ENCODE results near the gene C1GALT1.
"Not testable (repeated sequence)": the region's sequence is repeated elsewhere in the genome, so short reads cannot be mapped to it uniquely, and the experiment has no call there.

The C1GALT1 gene

GRCh38 chr7:7239346-7239745 is 57.0 kb downstream of the C1GALT1 start:
- no peak for DNase-seq

- DNase-seq: no peak
Observed at GRCh38 chr7:7242899-7243298, 60.6 kb downstream of the C1GALT1 start.

DNA sequence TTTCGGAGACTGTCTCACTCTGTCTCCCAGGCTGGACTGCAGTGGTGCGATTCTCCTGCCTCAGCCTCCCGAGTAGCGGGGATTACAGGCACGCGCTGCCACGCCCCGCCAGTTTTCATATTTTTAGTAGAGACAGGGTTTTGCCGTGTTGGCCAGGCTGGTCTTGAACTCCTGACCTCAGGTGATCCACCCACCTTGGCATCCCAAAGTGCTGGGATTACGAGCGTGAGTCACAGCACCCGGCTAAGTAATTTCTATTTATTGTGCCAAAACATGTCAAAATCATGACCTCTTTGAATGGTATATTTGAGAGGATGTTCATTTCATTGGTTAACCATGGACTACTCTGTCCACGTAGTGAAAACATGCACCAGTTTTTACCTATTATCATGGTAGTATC is 62.9 kb downstream of the C1GALT1 start:
- DNase-seq: not testable (repeated sequence)

- DNase-seq: no peak
Observed at GRCh38 chr7:7246223-7246622, 63.9 kb downstream of the C1GALT1 start.

DNA sequence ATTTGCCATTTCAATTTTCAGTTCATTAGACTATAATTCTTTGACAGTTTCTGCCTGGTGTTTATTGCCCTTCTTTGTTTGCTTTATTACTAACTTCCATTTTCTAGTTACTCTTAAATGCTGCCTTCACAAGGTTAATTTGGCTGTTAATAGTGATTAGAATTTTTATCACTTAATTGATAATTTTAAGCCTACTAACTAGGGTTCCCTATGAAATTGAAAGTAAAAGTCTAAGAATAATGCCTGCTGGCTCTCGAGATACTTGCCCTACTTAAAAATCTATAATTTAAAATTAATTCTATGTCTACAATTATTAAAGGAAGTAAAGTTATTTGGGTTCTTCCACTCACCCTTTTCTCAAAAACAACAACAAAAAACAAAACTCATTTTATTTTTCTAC is 65.3 kb downstream of the C1GALT1 start:
- no peak for DNase-seq

GRCh38 chr7:7249814-7250213 is 67.5 kb downstream of the C1GALT1 start:
- DNase-seq: no peak

DNA sequence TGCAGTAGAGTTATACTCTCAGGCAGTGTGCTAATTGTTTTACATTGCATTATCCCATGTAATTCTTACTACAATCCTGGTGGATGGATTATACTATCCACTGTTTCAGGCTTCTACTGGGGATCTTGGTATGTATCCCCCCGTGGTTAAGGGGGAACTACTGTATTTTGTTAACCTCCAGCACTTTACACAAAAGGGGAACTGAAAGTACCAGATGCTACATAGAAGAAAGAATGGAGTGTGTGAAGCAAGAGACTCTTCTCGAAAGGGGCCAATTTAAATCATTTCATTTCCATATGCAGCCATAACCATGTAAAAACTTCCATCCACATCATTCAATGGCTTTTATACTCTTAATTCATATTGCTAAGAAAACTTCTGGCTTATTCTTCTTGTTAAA is 69.4 kb downstream of the C1GALT1 start:
- DNase-seq: no peak

DNA sequence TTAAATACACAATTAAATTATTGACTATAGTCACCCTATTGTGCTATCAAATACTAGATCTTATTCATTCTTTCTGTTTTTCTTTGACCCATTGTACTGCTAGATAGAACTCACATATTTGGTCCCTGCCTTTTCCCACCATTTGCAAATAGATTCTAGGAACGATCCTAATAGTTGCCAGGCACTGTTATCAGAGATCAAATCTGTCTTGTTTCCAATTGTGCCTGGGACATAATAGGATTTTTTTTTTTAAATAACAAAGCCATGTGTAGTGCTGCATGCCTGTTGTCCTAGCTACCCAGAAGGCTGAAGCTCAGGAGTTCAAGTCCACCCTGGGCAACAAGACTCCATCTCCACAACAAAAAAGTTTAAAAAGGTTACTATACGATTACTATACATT is 72.0 kb downstream of the C1GALT1 start:
- DNase-seq: no peak

- DNase-seq: no peak
Observed at GRCh38 chr7:7254908-7255307, 72.6 kb downstream of the C1GALT1 start.

DNA sequence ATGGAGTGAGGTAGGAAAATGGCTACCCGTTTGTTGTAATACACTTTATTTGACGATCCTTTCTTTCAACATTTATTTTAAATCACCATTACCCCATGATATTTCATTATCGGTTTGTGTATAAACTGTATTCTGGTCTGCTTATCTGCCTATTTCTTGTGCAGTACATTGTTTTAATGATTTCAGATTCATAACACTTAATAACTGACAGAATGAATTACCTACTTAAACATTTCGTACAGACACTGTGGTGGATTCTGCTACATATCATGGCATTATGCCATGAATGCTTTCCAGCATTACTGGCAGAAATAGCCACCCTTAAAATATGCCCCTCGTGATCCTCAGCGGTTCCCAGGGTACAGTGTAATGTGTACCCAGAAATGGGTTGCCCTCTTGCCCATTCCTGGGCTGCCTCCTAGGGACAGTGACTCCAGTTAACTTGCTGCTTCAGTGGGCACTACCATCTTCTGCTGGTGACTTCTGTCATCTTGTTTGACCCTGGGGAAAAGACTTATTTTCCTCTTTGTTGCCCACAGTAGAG is 74.5 kb downstream of the C1GALT1 start:
- no peak for DNase-seq

GRCh38 chr7:7257899-7258692 is 75.8 kb downstream of the C1GALT1 start:
- no peak for DNase-seq

- DNase-seq: no peak
Observed at GRCh38 chr7:7261863-7262262, 79.5 kb downstream of the C1GALT1 start.

DNA sequence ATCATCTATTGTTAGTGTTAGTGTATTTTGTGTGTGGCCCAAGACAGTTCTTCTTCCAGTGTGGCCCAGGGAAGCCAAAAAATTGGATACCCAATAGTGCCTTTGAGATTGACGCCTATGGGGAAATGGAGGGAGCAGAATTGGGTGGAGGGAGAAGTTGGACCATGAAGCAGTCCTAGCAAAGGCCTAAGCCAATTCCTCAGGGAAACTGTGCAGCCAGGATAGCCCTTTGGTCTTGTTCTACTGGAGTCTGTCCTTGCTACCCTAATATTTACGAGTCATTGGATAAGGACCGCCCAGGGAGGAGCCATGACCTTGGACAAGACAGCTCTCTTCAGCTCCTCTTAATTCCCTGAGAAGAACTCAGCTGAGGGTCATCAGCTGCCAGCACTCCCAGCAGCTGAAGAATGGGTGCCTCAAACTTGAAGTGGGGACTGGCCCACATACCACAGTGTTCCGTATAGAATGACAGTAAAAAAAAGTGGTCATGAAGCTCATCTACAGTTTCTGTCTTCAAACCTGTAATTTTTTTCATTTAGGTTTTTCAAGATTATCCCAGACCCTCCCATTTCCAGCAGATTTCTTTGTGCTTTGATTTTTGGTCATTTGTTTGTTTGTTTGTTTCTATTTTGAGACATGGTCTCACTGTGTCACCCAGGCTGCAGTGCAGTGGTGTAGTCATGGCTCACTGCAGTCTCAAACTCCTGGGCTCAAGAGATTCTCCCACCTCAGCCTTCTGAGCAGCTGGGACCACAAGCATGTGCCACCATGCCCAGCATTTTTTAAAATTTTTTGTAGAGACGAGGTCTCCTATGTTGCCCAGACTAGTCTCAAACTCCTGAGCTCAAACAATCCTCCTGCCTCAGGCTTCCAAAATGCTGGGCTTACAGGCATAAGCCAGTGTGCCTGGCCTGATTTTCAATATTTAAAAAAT is 81.2 kb downstream of the C1GALT1 start:
- DNase-seq: no peak

GRCh38 chr7:7264306-7265040 is 82.1 kb downstream of the C1GALT1 start:
- DNase-seq: no peak

- DNase-seq: no peak
Observed at GRCh38 chr7:7265081-7266075, 83.0 kb downstream of the C1GALT1 start.

GRCh38 chr7:7266257-7266881 is 84.0 kb downstream of the C1GALT1 start:
- DNase-seq: no peak

DNA sequence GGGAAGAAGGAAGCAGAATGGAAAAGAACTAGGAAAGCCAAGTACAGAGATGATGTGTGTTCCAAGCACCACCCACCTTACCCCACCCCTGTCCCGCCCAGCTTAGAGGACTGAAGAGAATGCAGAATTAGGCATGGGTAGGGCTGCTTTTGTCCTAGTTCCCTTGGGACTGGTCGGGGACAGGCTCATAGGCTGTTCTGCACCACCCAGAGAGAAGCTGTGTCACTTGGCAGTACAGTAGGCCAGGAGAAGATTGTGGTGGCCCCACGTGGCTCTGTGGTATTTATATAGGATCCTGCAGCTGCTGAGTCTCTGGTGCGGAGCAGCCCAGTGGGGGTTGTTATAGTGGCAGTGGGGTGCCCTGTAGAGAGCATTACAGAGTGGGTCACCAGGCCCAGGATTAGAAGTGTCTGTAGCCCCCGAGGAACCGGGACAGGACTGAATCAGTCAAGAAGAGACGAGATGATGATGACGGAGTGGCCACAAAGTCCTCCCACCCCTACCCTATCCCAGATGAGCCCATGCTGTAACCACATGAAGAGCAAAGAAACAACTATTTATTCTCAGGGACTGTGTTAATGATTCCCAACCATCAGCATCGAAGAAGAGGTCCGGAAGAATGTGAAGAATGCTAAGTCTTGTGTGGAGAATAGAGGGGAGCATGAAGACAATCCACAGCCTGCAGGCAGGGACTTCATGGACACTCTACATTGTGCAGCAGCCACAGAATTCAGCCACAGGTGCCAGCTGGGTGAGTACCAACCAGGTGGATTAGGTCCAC is 88.9 kb downstream of the C1GALT1 start:
- no peak for DNase-seq

- DNase-seq: no peak
Observed at GRCh38 chr7:7272294-7272693, 90.0 kb downstream of the C1GALT1 start.

- DNase-seq: no peak
Observed at GRCh38 chr7:7274782-7275181, 92.4 kb downstream of the C1GALT1 start.

GRCh38 chr7:7276161-7276560 is 93.8 kb downstream of the C1GALT1 start:
- no peak for DNase-seq

Data from hippocampal formation (tissue), 2 donors.